Dermis microvascular lymphatic vessel endothelial cell (primary cell): ENCODE results near the gene AUP1. TPM values are rescaled to one million over a fixed set of nuclear protein-coding genes. Genes with fewer than 3 reads are reported as not detected.

Source experiments
- DNase-seq, 2 donors: peaks; one replicate each; pipeline versions ENCODE4 v3.0.0 to v3.0.0-alpha.2; 2010; ENCODE audit warnings: low read depth in 2 of 2
- total RNA-seq: library from RNA; depleted of rRNA; stranded (reverse); fragments of >200 nt; gene quantifications from 2 replicates; pipeline ENCODE4 v1.2.1, GENCODE V29; 2014

The AUP1 gene
- total RNA-seq, 1 donor from 2014 or later, result 84.3 TPM

GRCh38 chr2:74514368-74515270 lies 14.9 kb downstream of the AUP1 start, which contains the start of gene TLX2:
TLX2 (plus strand) TSS chr2:74514450; CDS start chr2:74514807, 357 bp downstream.
- no peak for DNase-seq

DNA sequence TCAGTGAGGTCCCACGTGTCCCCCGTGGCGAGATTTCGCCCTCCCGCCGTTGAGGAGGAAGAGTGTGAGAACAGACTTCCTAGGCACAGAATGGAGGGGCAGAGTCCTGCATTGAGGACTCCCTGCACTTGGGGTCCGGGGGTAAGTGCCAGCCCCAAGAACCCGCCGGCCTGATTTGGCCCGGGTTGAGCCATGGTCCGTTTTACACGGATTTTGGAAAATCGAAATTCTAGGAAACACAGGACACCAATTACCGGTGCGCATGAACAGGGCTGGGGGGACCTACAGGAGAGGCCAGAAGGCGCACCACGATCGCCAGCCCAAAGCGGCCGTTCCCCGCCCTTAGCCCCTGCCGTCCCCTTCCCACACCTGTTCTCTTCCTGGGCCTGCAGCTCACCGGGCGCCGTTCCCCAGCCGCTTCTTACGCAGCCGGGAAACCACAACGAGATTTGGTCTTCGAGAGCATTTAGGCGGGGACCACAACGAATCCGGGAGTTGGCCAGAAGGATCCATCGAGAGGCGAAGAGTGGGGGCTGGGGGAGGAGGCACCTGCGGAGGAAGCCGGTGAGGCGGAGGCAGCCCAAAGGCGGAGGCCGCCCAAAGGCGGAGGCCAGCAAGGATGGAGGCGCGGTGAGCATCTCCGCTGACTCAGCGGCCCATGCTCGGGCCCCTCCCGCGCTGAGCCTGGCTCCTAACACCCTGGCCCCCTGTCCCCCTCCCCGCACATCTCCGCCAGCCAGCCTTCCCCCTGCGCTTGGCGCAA lies 15.7 kb downstream of the AUP1 start:
- DNase-seq, result no peak

GRCh38 chr2:74512744-74513604 lies 16.5 kb downstream of the AUP1 start:
- no peak for DNase-seq

DNA sequence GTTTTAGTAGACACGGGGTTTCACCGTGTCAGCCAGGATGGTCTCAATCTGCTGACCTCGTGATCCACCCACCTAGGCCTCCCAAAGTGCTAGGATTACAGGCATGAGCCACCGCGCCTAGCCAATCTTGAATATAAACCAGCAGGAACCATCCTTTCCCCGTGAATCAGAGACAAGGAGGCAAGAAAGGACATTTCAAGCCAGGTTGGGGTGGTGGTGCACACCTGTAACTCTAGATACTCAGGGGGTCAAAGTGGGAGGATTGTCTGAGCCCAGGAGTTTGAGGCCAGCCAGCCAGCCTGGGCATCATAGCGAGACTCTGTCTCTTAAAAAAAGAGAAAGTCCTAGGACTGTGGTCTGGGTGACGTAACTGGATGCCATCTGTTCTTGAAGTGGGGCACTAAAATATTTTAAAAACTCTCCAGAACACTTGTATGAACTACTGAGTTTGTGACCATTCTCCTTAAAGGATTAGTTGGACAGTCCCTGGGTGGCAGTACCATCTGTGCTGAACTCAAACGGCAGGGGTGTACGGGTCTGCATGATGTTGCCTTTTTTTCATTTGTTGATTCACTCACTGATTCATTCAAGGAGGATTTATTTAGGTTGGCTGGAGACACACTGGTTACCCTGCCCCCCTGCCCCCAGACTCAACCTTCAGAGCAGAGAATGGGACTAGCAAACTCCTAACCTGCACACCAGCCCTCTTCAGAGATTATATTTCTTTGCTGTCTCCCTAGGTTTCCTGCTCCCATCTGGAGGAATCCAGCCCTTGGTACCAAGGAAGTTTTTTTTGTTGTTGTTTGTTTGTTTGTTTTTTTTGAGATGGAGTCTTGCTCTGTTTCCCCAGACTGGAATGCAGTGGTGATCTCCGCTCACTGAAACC lies 18.2 kb downstream of the AUP1 start:
- no peak for DNase-seq

DNA sequence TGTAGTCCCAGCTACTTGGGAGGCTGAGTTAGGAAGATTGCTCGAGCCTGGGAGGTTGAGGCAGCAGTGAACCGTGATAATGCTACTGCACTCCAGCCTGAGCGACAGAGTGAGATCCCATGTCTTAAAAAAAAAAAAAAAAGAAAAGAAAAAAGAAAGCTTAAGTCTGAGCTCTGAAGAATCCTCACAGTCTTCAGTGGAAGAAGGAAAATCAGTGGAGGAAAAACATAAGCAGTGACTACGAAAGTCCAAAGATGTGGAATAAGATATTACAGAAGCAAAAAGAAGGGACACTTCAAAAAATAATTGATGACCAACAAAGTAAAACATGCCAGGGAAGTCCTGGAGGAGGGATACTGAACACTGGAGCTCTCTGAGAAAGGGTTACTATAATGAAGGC lies 19.2 kb downstream of the AUP1 start:
- DNase-seq, result no peak

DNA sequence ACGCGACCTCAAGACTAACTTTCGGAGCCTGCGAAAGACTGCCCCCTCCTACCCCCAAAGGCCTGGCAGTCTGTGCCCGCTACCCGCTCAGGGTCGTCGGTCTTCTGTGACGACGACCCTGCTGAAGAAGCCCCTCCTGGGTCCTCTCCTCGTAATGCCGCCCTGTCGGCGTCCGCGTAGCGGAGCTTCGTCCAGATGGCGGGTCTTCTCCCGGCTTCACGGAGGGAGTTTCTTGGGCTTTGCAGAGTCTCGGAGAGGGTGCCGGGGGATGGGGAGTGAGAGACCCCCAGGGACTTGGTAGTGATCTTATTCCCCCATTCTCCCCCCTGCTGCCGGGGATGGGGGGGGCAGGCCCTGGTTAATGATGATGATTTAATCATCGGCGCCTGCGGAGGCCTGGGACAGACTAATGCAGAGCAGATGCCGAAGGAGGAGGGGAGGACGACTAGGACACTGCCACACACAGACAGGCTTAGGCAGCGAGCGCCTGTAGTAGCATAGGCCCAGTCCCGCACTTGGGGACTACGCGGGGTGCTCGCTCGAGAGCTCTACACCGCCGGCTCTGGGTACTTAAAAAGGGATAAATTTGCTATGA lies 21.5 kb downstream of the AUP1 start:
- DNase-seq, result no peak

- DNase-seq, result peak; percentile 94 to 97
Observed at GRCh38 chr2:74507145-74507925, 22.2 kb downstream of the AUP1 start, which contains the start of gene PCGF1. PCGF1 (minus strand) TSS chr2:74507695; CDS start chr2:74507668, 27 bp downstream.

DNA sequence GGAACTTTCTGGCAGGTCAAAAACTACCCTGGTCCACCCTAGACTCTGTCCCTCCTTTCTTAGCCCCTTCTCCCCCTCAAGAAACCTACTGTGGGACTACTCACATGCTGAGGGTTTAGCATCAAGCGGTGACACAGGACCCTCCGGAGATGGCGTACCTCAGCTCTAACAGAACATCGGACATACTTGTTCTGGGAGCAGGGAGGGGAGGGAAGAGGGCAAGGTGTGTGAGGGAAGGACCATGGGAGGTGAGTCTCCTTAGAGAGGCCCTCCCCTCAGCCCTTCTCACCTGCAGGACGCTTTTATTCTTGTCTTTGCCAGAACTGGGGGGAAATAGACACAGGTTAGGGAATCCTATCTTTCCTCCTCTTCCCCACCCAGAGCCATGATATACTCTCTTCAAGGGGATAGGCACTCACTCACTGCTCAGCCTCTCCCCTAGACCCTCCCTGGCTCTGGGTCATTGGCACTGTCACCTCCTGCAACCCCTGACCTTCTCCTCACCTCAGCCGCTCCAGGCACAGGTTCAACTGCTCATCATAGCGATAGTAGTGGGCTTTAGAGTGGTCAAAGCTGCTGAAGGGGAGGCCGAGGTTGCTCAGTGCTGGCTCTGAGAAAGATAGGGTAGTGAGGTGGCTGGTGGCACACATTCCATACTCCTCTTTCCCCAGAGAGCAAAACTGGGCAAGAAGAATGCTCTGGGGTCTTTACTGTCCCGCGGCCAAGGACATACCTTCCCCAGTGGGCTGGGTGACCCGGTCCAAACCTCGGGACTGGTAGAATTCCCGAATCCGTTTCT lies 23.9 kb downstream of the AUP1 start:
- no peak for DNase-seq

DNA sequence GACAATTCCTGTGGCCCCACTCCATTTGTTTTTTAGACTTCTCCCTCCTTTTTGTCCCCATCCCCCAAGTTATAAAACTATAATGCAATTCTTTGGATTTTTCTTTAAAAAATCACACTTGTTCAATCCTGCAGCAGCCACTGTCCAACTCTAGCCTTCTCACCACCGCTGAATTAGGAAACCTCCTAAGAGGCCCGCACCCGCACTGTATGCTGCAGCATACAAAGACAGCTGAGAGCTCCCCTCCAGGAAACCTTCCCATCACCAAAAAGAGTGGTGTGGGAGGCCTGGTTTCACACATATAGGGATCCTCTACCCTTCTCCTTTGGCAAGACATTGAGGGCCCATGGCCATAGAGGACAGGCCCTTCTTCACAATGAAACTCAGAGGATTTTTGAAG lies 24.9 kb downstream of the AUP1 start:
- DNase-seq, result no peak

DNA sequence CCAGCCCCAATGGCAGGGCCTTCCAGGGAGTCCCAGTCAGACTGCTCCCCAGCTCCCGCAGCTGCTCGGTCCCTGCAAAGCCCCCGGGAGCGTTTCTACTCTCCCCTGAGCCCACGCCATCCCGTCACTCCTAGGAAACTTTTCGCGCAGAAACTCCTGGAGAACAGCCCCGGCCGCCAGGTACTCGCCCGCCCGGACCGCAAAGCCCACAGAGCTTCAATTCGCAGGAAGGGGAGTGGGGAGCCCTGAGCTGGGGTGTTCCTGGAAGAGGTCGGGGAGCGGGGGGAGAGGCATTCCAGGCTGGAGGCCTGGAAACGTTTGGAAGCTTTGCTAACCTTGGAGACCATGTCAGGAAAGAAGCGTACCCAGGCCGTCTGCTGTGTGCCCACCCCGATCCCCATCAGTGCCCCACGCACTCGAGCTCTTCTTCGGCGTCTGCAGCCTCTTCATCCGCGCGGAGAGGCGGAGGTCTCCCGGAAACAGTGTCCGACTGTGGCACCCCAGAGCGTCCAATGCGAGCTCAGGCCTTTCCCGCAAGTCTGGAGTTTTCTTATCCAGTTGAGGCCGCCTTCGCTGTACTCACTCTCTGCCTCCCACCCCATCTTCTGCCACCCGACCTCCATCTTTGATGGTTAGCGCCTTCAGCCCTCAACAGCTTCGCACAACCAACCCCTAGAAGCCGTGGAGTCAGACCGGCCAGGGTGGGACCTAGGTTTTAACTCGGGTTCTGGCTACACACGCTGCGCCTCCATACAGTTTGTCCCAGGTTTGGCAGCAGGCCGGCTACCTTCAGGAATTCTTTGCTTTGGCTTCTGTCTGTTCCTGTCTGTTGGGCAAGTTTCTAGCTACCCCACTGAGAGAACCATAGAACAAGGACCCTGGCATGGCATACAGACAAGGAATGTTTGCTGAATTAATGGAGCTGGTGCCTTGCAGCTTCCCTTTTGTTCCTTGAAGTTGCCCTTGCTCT lies 25.7 kb downstream of the AUP1 start:
- no peak for DNase-seq

- DNase-seq, result peak in 1 of 2 donors; percentile 80
Observed at GRCh38 chr2:74502720-74503505, 26.6 kb downstream of the AUP1 start.

DNA sequence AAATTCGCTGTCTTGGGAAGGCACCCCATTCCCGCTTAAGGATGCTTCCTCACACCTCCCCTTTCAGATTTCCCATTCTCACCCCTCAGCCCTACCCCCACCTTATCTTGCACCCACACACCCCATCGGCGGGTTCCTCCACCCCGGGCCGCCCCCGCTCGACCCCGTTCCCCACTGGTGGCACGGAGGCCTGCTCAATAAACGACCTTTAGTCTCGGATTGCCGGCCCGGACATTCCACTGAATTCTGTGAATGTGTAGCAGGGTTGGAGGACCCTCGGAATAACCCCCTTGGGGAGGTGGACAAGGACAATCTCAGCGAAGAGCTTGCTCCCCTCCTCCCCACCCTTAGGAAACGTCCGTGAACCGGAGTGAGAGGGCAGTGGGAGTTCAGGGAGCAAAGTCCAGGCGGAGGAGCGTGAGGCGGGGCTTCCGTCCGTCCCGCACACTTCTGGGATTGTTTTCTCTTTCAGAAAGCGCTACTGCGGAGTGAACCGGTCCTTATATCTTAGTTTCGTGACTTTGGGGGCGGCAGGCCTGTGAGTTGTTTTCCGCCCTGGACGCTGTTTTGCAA lies 27.3 kb downstream of the AUP1 start:
- DNase-seq, result no peak

DNA sequence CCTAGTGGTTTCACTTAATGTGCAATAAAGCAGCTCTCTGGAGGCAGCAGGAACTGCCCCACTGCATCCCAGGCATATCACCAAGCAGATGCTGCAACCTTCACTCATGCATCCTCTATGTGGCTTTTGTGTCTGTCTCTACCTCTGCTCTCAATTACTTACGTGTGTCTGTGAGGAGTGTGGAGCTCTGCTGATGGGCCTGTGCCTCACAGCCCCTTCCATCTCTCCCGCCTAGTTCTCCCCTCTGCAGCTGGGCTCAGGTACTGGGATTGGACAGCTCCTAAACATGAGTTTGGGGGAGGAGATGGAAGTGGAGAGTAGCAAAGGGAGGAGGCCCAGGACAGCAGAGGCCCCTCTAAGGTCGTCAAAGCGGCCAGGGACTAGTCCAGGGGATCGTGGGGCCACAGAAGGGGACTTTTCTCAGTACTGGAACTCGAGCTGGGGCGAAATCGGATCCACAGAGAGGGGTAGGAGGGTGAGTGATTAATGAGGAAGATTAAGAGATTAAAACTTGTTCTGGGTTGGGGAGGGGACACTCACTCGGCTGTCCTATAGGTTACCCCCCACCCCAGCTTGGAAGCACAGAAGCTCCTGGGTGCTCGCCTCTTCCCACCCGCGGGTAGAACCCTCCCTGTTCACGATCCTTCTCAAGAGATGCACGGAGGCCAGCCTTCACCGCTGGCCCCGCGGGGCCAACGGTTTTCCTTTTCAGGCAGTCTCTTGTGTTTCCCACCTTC lies 28.0 kb downstream of the AUP1 start:
- no peak for DNase-seq

GRCh38 chr2:74500578-74500946 lies 28.9 kb downstream of the AUP1 start:
- no peak for DNase-seq

GRCh38 chr2:74499940-74500577 lies 29.4 kb downstream of the AUP1 start:
- no peak for DNase-seq
